ENCODE measurements around the gene SYPL1.

SYPL1 gene

DNA sequence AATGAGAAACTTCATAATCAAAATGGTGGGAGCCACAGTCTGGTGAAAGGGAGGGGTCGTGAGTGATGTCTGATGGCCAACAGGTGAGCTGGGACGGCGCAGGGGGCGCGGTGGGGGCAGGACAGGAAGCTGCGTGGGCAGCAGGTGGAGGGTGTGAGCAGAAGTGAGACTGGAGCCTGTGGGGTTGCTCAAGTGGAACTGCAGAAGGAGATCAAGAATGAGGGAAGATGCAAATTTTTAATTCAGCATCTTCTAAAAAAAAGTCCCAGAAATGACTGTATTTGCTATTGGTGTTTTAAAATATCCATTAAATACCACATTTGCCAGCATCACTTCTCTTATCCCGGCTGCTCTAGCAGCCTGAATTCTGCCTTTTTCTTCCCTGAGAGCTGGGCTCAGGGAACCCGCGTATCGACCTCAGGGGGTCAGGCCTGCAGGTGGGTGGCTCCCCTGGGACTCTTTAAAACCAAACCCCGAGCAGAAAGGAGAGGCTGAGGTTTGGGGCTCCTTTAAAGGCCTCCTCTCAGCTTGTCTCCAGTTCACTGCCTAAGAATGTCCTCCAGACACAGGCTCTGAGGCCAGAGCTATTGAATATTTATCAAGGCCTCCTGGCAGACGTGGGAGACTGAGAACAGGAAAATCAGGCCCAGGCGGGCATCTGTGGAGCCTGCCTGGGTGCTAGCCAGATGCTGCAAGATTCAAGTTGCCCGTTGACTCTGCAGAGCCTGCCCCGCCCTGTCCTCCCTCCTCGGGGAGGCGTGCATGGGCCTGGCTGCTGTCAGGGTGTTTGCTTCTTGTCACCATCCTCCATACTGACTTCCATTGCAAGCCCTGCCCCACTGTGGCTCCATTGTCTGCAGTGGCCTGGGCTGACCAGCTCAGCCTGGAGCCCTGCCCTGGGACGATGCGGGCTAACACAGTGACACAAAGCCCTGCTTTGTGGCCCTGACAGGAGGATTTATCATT lies 53.9 kb downstream of the SYPL1 start:
- H4K20me1 ChIP-seq (ENCODE audit: control insufficient read depth, insufficient read depth, low read depth, low read length) = no peaks in the 10 kb centered on the region
- peaks cover 18% of the 10 kb centered on the region for H3K9me3 ChIP-seq (ENCODE audit: control insufficient read depth, insufficient read depth, low read length)
- peak overlapping the region; percentile 89 for H3K4me2 ChIP-seq (ENCODE audit: low read length)
- no peak for TF ChIP-seq EZH2phosphoT487 (IDR thresholded peaks at IDR 0.05; ENCODE audit: borderline replicate concordance, low read length)
- H3K27me3 ChIP-seq (ENCODE audit: control insufficient read depth, low read length) = no peaks in the 10 kb centered on the region
- H3K36me3 ChIP-seq (ENCODE audit: control insufficient read depth, low read length) = peaks cover 35% of the 10 kb centered on the region
- peaks cover 96% of the 10 kb centered on the region for H3K4me1 ChIP-seq (ENCODE audit: control insufficient read depth, low read length)
- H3K4me3 ChIP-seq (ENCODE audit: low read length) = peak overlapping the region; percentile 70
- peak overlapping the region; percentile 97 for H3K27ac ChIP-seq (ENCODE audit: low read depth, low read length)
- H3K79me2 ChIP-seq (ENCODE audit: control insufficient read depth, low read length) = peaks cover 21% of the 10 kb centered on the region
- peaks cover 56% of the 10 kb centered on the region for H3F3A ChIP-seq (ENCODE audit: control insufficient read depth, insufficient read depth)
- H3K9me2 ChIP-seq (replicated peaks; ENCODE audit: control insufficient read depth, low read length) = no peaks in the 10 kb centered on the region

- Histone ChIP-seq H3F3A (ENCODE audit: control insufficient read depth, insufficient read depth) (peaks cover 55% of the 10 kb centered on the region), H3K9me3 (ENCODE audit: control insufficient read depth, insufficient read depth, low read length) (peaks cover 18% of the 10 kb centered on the region), H3K4me1 (ENCODE audit: control insufficient read depth, low read length) (peaks cover 96% of the 10 kb centered on the region), H3K27me3 (ENCODE audit: control insufficient read depth, low read length) (no peaks in the 10 kb centered on the region), H3K79me2 (ENCODE audit: control insufficient read depth, low read length) (peaks cover 21% of the 10 kb centered on the region), H3K36me3 (ENCODE audit: control insufficient read depth, low read length) (peaks cover 33% of the 10 kb centered on the region), H3K9me2 (replicated peaks; ENCODE audit: control insufficient read depth, low read length) (no peaks in the 10 kb centered on the region), H3K4me2 (ENCODE audit: low read length) (peak overlapping the region; percentile 89), H3K27ac (ENCODE audit: low read depth, low read length) (peak overlapping the region; percentile 97), H4K20me1 (ENCODE audit: control insufficient read depth, insufficient read depth, low read depth, low read length) (no peaks in the 10 kb centered on the region), H3K4me3 (ENCODE audit: low read length) (peak overlapping the region; percentile 70)
- TF ChIP-seq CTCF (IDR thresholded peaks at IDR 0.05; ENCODE audit: low read depth, low read length, poor library complexity, severe bottlenecking) (no peak), EZH2phosphoT487 (IDR thresholded peaks at IDR 0.05; ENCODE audit: borderline replicate concordance, low read length) (no peak)
Observed at GRCh38 chr7:106057204-106057961, 54.7 kb downstream of the SYPL1 start.

DNA sequence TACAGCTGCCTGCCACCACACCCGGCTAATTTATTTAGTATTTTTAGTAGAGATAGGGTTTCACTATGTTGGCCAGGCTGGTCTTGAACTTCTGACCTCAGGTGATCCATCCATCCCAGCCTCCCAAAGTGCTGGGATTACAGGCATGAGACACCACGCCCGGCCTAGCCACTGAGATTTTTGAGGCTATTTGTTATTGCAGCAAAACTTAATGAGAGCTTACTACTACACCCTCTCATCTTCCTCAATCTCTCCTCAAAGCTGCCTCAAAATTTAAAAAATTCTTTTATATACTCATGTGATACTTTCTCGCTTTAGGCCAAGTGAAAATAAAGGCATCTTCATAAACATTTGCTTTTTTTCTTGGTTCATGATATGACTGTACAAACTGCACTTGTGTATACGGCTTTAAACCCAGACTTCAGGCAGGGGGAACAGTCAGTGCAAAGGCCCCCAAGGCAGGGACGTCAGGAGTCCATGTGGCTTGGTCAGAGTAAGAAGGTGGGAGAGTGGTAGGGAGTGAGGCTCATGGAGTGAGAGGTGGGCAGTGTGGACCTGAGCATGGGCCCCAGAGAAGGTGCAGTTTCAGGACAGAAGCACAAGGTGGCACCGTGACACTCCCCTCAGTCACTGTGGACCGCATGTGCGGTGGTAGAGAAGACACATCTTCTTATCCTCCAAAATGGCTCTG lies 55.5 kb downstream of the SYPL1 start:
- no peaks in the 10 kb centered on the region for H4K20me1 ChIP-seq (ENCODE audit: control insufficient read depth, insufficient read depth, low read depth, low read length)
- no peaks in the 10 kb centered on the region for H3K27me3 ChIP-seq (ENCODE audit: control insufficient read depth, low read length)
- H3K9me2 ChIP-seq (replicated peaks; ENCODE audit: control insufficient read depth, low read length) = no peaks in the 10 kb centered on the region
- peak; percentile 99 for TF ChIP-seq CTCF (IDR thresholded peaks at IDR 0.05; ENCODE audit: low read depth, low read length, poor library complexity, severe bottlenecking)
- TF ChIP-seq EZH2phosphoT487 (IDR thresholded peaks at IDR 0.05; ENCODE audit: borderline replicate concordance, low read length) = no peak
- peaks cover 96% of the 10 kb centered on the region for H3K4me1 ChIP-seq (ENCODE audit: control insufficient read depth, low read length)
- peaks cover 50% of the 10 kb centered on the region for H3F3A ChIP-seq (ENCODE audit: control insufficient read depth, insufficient read depth)
- H3K4me2 ChIP-seq (ENCODE audit: low read length) = peak overlapping the region; percentile 89
- H3K9me3 ChIP-seq (ENCODE audit: control insufficient read depth, insufficient read depth, low read length) = peaks cover 15% of the 10 kb centered on the region
- peaks cover 26% of the 10 kb centered on the region for H3K36me3 ChIP-seq (ENCODE audit: control insufficient read depth, low read length)
- H3K4me3 ChIP-seq (ENCODE audit: low read length) = peak overlapping the region; percentile 70
- peaks cover 21% of the 10 kb centered on the region for H3K79me2 ChIP-seq (ENCODE audit: control insufficient read depth, low read length)
- H3K27ac ChIP-seq (ENCODE audit: low read depth, low read length) = peak overlapping the region; percentile 97

Measured in DOHH2 (cell line).